Natural killer cell treated with Interleukin-12 subunit alpha and Interleukin-12 subunit beta and Interleukin-15 and Interleukin-18, amount 100 ng/mL, for 72 hours (primary cell): ENCODE data around the gene HAUS3. TPM values are rescaled to one million over a fixed set of nuclear protein-coding genes. Genes with fewer than 3 reads are reported as not detected.

Source experiments
- ATAC-seq, 2 donors: fragments of 150-1000 bp; cut with Tn5 transposase in 1 of 2; sonication (Bioruptor Pico), chemical (Tn5 transposase) in 1 of 2; 2 replicates each; pipeline ENCODE4 v1.10.0; 2021
- DNase-seq: peaks from one replicate; pipeline ENCODE4 v3.0.0; 2022; ENCODE audit warnings: low spot score
- H3K27ac Mint-ChIP-seq, 2 donors: 1 replicate in 1 of 2; 2 replicates in 1 of 2; pipeline ENCODE4 v1.8.0; 2022; ENCODE audit warnings: mixed read lengths in 2 of 2, mild to moderate bottlenecking in 1 of 2, moderate library complexity in 1 of 2
- H3K27me3 Mint-ChIP-seq, 2 donors: 1 replicate in 1 of 2; 2 replicates in 1 of 2; pipeline ENCODE4 v1.8.0; 2022; ENCODE audit warnings: mixed read lengths in 2 of 2
- H3K36me3 Mint-ChIP-seq: one replicate; pipeline ENCODE4 v1.8.0; 2022; ENCODE audit warnings: mixed read lengths
- H3K4me1 Mint-ChIP-seq, 2 donors: 1 replicate in 1 of 2; 2 replicates in 1 of 2; pipeline ENCODE4 v1.8.0; 2022; ENCODE audit warnings: low read depth in 2 of 2, mixed read lengths in 2 of 2, mild to moderate bottlenecking in 1 of 2
- H3K4me3 Mint-ChIP-seq: one replicate; pipeline ENCODE4 v1.8.0; 2022; ENCODE audit warnings: mixed read lengths
- H3K9me3 Mint-ChIP-seq: 2 replicates; pipeline ENCODE4 v1.8.0; 2022; ENCODE audit warnings: mixed read lengths
- total RNA-seq, 2 donors: library from RNA; stranded (reverse); gene quantifications; one replicate each; pipeline ENCODE4 v1.2.3, GENCODE V29; 2022

Gene HAUS3
- total RNA-seq, 2 donors from 2014 or later: 17.6 to 30.0 TPM

GRCh38 chr4:2262944-2263250, 21.0 kb upstream of the HAUS3 start:
- Mint-ChIP-seq H3K27me3 (no peaks in the 10 kb centered on the region), H3K27ac (no peak overlapping the region), H3K9me3 (no peaks in the 10 kb centered on the region), H3K4me3 (peak overlapping the region; percentile 76), H3K4me1 (no peaks in the 10 kb centered on the region), H3K36me3 (no peaks in the 10 kb centered on the region)
- DNase-seq (no peak), ATAC-seq (no peak)

DNA sequence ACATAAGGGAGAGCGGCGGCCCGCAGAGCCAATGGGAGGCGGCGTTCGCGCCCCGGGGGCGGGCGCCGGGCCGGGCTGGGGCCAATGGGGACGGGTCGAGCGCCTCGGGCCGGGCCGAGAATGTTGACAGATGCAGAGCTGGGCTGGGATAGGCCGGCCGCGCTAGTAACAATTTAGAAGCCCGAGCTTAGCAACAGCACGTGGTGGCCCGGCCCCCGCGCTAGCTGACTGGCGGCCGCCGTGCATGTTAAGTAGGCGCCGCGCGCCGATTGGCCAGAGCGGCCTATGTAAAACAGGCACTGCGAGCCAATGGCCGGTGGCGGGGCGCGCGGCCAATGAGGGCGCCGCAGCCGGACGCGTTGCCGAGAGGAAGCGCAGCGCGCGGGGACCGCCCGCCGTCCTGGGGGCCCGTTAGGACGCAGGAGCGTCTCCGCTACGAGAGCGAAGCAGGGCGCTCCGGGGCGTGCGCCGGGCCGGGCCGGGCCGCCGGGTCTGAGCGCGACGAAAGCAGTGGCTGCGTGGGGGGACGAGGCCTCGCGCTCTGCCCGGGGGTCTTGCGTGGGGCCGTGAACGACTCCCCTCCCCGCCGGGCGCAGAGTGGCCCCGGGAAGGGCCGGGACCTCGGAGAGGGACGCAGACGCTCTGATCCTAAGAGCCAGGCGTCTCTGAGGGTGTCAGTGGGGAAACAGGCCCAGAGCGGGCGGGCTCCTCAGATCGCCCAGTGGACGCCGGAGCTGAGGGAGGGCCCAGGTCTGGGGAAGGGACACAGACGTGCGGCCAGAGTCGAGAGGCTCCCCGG, 20.4 kb upstream of the HAUS3 start:
- DNase-seq: peak; percentile 99
- H3K27me3 Mint-ChIP-seq: no peaks in the 10 kb centered on the region

GRCh38 chr4:2261853-2262144, 19.9 kb upstream of the HAUS3 start, which contains the start of gene MXD4:
TSS of gene MXD4 (minus strand) at chr4:2262109. CDS start at chr4:2261980, 129 bp downstream.
- DNase-seq (no peak), ATAC-seq (no peak)
- H3K4me3 Mint-ChIP-seq: peak within 1 kb of the TSS; percentile 76
- no peaks in the 10 kb centered on the region for H3K4me1 Mint-ChIP-seq
- peak within 1 kb of the TSS in 1 of 2 donors; percentile 59 for H3K27ac Mint-ChIP-seq
- H3K36me3 Mint-ChIP-seq: no peaks in the 10 kb centered on the region
- no peaks in the 10 kb centered on the region for H3K9me3 Mint-ChIP-seq
- H3K27me3 Mint-ChIP-seq: no peaks in the 10 kb centered on the region

More for the DNA sequence above, 20.4 kb upstream of the HAUS3 start:
- peak overlapping the region in 1 of 2 donors; percentile 59 for H3K27ac Mint-ChIP-seq
- H3K36me3 Mint-ChIP-seq: no peaks in the 10 kb centered on the region
- no peaks in the 10 kb centered on the region for H3K9me3 Mint-ChIP-seq
- no peaks in the 10 kb centered on the region for H3K4me1 Mint-ChIP-seq
- peak overlapping the region; percentile 76 for H3K4me3 Mint-ChIP-seq
- peak; percentile 96 for ATAC-seq

DNA sequence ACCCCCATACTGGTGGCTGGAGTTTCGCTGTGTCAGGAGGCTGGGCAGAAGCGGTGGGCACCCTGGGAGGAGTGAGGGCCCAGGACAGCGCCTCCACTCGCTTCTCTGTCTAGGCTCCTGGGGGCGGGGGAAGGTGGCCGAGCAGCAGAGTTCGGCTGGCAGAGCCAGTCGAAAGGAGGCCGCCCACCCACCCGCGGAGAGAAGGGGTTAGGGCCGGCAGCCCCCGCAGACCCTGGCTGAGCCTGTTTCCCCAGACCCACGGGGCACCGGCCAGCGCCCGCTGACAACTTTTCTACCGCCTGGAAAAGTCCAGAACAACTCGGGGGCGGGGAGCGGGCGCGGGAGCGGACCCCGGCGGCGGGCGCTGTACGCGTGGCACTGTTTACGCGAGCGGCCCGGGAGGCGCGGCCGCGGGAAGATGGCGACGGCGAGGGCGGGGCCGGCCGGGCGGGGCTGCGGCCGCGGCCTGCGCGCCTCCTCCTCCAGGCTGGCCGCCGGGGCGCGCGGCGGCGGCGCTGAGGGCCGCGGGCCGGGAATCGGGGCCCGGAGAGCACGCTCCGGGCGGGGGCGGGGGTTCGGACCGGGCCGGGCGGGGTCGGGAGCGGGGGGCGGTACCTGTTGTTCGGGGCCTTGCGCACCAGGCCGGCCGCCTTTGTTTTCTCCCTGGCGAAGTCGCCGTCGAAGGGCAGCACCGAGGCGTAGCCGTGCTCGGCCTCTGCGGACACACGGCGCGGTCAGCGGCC, 19.4 kb upstream of the HAUS3 start:
- Mint-ChIP-seq H3K27me3 (no peaks in the 10 kb centered on the region), H3K4me3 (peak overlapping the region; percentile 42), H3K9me3 (no peaks in the 10 kb centered on the region), H3K27ac (peak overlapping the region in 1 of 2 donors; percentile 59), H3K36me3 (no peaks in the 10 kb centered on the region), H3K4me1 (no peaks in the 10 kb centered on the region)
- peak; percentile 50 to 62 for ATAC-seq
- DNase-seq: peak; percentile 80

GRCh38 chr4:2260344-2261109, 18.6 kb upstream of the HAUS3 start:
- ATAC-seq (no peak), DNase-seq (no peak)
- Mint-ChIP-seq H3K27ac (no peak overlapping the region), H3K4me3 (peak overlapping the region; percentile 42), H3K36me3 (no peaks in the 10 kb centered on the region), H3K4me1 (no peaks in the 10 kb centered on the region), H3K27me3 (no peaks in the 10 kb centered on the region), H3K9me3 (no peaks in the 10 kb centered on the region)

- Mint-ChIP-seq H3K27ac (no peak overlapping the region), H3K36me3 (no peaks in the 10 kb centered on the region)
Observed at GRCh38 chr4:2259541-2260343, 17.8 kb upstream of the HAUS3 start.

DNA sequence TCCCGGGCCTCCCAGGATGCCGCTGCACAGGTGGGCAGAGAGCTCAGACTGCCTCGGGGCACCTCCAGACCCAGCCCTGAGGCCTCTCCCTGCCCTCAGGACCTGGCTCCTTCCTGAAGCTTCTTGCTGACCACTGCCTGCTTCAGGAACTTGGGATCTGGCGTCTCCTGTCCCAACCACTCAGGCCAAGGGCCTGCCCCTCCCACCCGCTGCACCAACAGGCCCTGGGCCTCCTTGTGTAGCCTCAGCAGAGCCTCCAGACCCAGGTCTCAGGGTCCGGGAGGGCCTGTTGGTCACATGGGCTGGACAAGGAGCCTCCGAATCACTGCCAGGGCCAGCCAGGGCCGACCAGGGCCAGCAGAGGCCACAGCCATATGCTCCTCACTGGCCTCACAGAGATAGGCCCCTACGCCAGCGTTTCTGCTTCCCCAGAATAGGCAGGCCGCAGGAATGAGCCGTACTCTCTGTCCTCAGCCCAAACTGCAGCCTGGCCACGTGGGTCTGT, 17.2 kb upstream of the HAUS3 start:
- Mint-ChIP-seq H3K4me1 (no peaks in the 10 kb centered on the region), H3K36me3 (no peaks in the 10 kb centered on the region), H3K9me3 (no peaks in the 10 kb centered on the region), H3K4me3 (no peak overlapping the region), H3K27me3 (no peaks in the 10 kb centered on the region), H3K27ac (no peak overlapping the region)
- ATAC-seq (no peak), DNase-seq (peak; percentile 44)

More at GRCh38 chr4:2259541-2260343, 17.8 kb upstream of the HAUS3 start:
- H3K4me3 Mint-ChIP-seq: no peak overlapping the region
- H3K27me3 Mint-ChIP-seq: no peaks in the 10 kb centered on the region
- ATAC-seq: no peak
- no peaks in the 10 kb centered on the region for H3K4me1 Mint-ChIP-seq
- H3K9me3 Mint-ChIP-seq: no peaks in the 10 kb centered on the region
- DNase-seq: peak; percentile 58

- ATAC-seq: no peak
- no peaks in the 10 kb centered on the region for H3K36me3 Mint-ChIP-seq
- H3K4me3 Mint-ChIP-seq: no peak overlapping the region
- no peaks in the 10 kb centered on the region for H3K27me3 Mint-ChIP-seq
- peak; percentile 57 for DNase-seq
- H3K27ac Mint-ChIP-seq: no peak overlapping the region
- H3K9me3 Mint-ChIP-seq: no peaks in the 10 kb centered on the region
- no peaks in the 10 kb centered on the region for H3K4me1 Mint-ChIP-seq
Observed at GRCh38 chr4:2258091-2259035, 16.4 kb upstream of the HAUS3 start.

DNA sequence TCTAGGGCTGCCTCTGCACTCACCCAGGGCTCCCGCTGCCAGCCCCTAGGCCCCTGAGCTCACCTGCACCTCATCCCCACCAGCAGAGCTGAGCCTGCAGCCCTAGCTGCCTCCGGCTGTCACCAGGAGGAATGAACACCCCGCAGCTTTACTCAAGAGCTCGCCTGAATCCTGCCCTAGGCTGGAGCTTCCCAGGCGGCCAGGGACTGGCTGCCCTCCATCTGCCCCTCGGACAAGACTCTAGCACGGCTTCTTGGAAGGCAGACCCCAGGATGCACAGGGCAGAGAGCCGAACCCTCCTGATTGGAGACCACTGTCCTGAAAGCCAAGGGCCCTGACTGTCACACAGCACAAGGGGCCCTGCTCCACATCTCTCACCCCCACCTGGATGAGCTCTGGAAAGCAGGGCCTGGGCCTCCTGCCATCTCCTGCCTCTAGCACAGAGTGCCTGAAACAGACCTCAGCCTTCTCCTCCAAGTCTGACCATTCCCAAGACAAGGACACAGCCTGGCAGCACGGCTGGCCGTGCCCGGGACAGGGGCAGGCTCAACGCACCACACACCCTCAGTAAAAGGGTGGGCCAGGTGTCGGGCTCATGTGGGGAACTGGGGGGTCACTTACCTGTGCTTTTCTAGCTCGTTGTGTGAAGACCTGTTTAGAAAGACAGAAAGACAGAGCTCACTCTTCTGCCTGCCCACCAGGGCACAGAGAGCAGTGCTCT, 15.6 kb upstream of the HAUS3 start:
- no peak for ATAC-seq
- Mint-ChIP-seq H3K4me1 (peaks cover 0 to 3% of the 10 kb centered on the region in 2 donors), H3K4me3 (no peak overlapping the region), H3K27me3 (no peaks in the 10 kb centered on the region), H3K27ac (no peak overlapping the region), H3K36me3 (no peaks in the 10 kb centered on the region), H3K9me3 (no peaks in the 10 kb centered on the region)
- peak; percentile 53 for DNase-seq

GRCh38 chr4:2256781-2257191, 14.9 kb upstream of the HAUS3 start:
- Mint-ChIP-seq H3K27ac (no peak overlapping the region), H3K4me3 (no peak overlapping the region), H3K36me3 (no peaks in the 10 kb centered on the region), H3K4me1 (peaks cover 0 to 3% of the 10 kb centered on the region in 2 donors), H3K9me3 (no peaks in the 10 kb centered on the region), H3K27me3 (no peaks in the 10 kb centered on the region)
- DNase-seq (peak; percentile 53), ATAC-seq (no peak)

DNA sequence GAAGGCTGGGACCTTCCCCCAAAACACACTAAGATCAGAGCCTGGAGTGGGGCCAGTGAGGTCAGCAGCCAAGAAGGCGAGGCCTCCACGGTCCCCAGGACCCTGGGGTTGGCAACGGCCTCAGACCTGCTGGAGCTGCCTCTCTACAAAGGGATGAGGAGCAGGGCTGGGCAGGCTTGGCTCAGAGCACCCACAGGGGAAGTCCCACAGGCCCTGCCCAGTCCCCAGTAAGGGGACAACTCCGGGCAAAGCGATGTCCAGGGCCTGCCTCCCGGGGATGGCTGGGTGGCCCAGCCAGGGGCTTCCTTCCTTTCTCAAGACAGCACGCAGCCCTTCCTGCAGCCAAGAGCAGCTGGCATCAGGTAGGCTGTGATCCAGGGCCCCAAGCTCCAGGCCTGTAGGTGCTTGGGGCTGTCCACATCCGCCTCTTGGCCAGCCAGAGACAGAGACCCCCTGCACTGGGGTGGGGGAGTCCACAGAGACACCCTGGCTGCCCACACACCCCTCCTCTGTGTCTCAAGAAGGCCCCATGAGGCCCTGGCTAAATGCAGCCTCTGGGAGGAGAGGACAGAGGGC, 14.3 kb upstream of the HAUS3 start:
- DNase-seq (peak; percentile 49), ATAC-seq (no peak)
- H3K9me3 Mint-ChIP-seq: no peaks in the 10 kb centered on the region
- peaks cover 0 to 3% of the 10 kb centered on the region in 2 donors for H3K4me1 Mint-ChIP-seq
- no peak overlapping the region for H3K27ac Mint-ChIP-seq
- no peaks in the 10 kb centered on the region for H3K36me3 Mint-ChIP-seq
- H3K4me3 Mint-ChIP-seq: no peak overlapping the region
- H3K27me3 Mint-ChIP-seq: no peaks in the 10 kb centered on the region
